Activated T-cell treated with anti-CD3 and anti-CD28 coated beads, Interleukin-2, amount 50 U/mL, for 4 hours (primary cell): Measurements from ENCODE around the gene SPOCK1. TPM values are rescaled to one million over a fixed set of nuclear protein-coding genes. Genes with fewer than 3 reads are reported as not detected.

Experiments
- ATAC-seq, 2 donors: fragments of 200-7000 bp; cut with Tn5 transposase; one replicate each; pipeline ENCODE4 v1.10.0; 2021
- DNase-seq: peaks from one replicate; pipeline ENCODE4 v3.0.0-alpha.2; 2020
- H3K27me3 Mint-ChIP-seq: one replicate; pipeline ENCODE4 v1.8.0; 2021; ENCODE audit warnings: low read depth, mixed read lengths
- H3K36me3 Mint-ChIP-seq: one replicate; pipeline ENCODE4 v1.8.0; 2022; ENCODE audit warnings: mixed read lengths; ENCODE audit not compliant: insufficient read depth
- H3K4me1 Mint-ChIP-seq: one replicate; pipeline ENCODE4 v1.8.0; 2021; ENCODE audit warnings: low read depth, mixed read lengths
- H3K4me3 Mint-ChIP-seq: one replicate; pipeline ENCODE4 v1.8.0; 2021; ENCODE audit warnings: mild to moderate bottlenecking, moderate library complexity, mixed read lengths
- H3K9me3 Mint-ChIP-seq: one replicate; pipeline ENCODE4 v1.8.0; 2021; ENCODE audit warnings: mixed read lengths
- total RNA-seq, 3 donors: library from RNA; stranded (reverse); gene quantifications; one replicate each; pipeline ENCODE4 v1.2.1, GENCODE V29; 2021

The SPOCK1 gene
- total RNA-seq, 3 donors from 2014 or later, result not detected

DNA sequence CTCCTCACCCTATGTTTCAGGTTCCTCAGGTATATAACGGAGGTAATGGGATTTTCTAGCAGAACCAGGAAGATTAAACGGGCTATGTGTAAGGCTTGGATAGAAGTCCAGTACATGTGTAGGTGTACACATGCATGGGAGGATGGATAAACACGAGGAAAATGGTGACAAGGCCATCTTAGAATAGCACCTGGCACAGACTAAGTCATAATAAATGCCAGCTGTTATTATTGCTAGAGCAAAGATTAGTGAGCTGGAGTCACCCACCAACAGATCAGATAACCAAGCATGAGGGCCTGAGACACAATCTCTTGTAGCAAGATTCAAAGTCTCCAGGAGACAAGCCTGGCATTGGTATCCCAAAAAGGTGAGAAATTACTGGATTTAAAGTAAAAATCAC, 21.1 kb downstream of the SPOCK1 start:
- no peak overlapping the region for H3K4me3 Mint-ChIP-seq
- no peak for ATAC-seq

DNA sequence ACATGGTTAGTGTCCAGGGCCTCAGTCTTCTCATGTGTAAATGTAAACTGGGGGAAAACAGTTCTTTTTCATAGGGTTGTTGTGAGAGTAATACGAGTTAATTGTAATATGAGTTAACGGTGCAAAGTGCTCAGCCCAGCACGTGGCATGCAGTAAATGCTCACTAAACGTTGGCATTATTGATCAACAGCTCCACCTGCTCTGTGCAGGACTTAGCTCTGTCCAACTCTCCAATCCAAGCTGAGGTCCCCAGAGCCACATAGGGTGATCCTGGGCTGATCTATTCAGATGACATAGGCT, 28.3 kb downstream of the SPOCK1 start:
- Mint-ChIP-seq H3K27me3 (peaks cover 8% of the 10 kb centered on the region), H3K4me1 (no peaks in the 10 kb centered on the region), H3K4me3 (no peak overlapping the region), H3K9me3 (no peaks in the 10 kb centered on the region), H3K36me3 (no peaks in the 10 kb centered on the region)
- DNase-seq (no peak), ATAC-seq (no peak)

More for the DNA sequence above, 21.1 kb downstream of the SPOCK1 start:
- Mint-ChIP-seq H3K4me1 (no peaks in the 10 kb centered on the region), H3K9me3 (no peaks in the 10 kb centered on the region), H3K27me3 (peaks cover 6% of the 10 kb centered on the region), H3K36me3 (no peaks in the 10 kb centered on the region)
- DNase-seq, result no peak

DNA sequence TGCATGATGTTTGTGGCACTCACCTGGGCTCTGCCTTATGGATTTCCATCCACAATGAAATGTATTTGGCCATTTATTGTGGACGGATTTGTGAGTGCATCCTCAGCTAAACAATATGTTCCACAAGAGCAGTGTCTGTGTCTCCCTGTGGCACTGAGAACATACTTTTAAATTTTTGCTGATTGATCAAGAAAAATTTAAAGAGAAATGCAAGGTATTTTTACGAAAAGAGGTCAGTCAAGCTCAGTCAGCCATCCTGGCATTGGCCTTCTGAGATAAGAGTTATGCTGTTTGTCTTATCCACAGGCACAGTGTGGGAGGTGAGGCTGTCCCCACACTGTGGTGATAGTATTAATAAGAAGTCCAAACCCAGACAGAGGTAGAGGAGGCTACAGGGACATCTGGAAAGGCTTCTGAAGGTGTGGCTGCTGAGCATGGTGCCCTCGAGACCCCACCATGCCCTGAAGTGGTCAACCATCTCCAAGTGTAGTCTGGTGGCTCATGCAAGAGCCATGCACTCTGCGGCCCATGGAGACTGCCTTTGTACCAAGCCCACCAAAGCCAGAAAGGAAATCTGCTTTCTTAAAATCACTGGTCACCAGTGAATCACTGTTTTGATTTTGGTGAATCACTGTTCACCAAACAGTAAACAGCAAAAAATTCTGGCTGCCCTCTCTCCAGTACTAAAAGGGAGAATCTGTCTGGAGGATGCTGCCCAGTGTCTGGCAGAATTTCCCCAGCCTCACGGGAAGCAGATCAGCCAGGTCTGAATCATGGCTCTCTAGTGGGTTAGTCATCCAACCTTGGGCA, 28.8 kb downstream of the SPOCK1 start:
- H3K4me1 Mint-ChIP-seq, result no peaks in the 10 kb centered on the region
- H3K36me3 Mint-ChIP-seq, result no peaks in the 10 kb centered on the region
- ATAC-seq, result no peak
- no peaks in the 10 kb centered on the region for H3K9me3 Mint-ChIP-seq
- no peak overlapping the region for H3K4me3 Mint-ChIP-seq
- DNase-seq, result no peak
- H3K27me3 Mint-ChIP-seq, result peaks cover 8% of the 10 kb centered on the region

DNA sequence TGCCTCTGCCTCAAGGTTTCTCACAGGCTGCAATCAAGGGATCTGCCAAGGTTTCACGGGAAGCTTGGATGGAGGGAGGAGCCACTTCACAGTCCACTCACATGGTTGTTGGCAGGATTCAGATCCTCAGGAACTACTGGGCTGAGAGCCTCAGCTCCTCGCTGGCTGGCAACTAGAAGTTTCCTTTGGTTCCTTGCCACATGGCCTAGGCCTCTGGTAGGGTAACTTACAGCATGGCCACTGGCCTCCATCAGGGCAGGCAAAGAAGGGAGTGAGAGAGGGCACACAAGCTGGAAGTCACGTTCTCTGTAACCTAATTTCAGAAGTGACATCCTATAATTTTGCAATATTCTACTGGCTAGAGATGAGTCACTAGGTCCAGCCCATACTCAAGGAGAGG, 32.2 kb downstream of the SPOCK1 start:
- no peak overlapping the region for H3K4me3 Mint-ChIP-seq
- H3K36me3 Mint-ChIP-seq, result no peaks in the 10 kb centered on the region
- ATAC-seq, result no peak
- no peaks in the 10 kb centered on the region for H3K9me3 Mint-ChIP-seq
- no peaks in the 10 kb centered on the region for H3K4me1 Mint-ChIP-seq
- no peak for DNase-seq
- H3K27me3 Mint-ChIP-seq, result peaks cover 7% of the 10 kb centered on the region

DNA sequence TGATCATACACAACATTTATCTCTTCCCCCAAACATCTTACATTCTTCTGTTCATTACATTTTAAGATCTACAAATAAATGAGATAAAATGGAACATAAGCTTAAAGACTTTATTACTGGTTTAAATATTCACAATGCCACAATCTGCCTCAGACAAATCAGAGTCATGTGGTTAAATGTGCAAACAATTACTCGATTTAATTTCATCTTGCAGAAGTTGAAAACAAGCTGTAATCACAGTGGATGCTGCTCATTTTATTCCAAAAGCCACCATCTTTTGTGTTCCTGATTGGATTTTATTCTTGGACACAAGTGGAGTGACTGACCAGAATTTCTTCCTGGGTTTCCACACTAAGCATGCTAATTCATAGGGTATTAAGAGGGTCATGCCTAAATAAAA, 33.2 kb downstream of the SPOCK1 start:
- Mint-ChIP-seq H3K4me3 (no peak overlapping the region), H3K4me1 (no peaks in the 10 kb centered on the region), H3K36me3 (no peaks in the 10 kb centered on the region), H3K9me3 (no peaks in the 10 kb centered on the region), H3K27me3 (peaks cover 9% of the 10 kb centered on the region)
- DNase-seq (no peak), ATAC-seq (no peak)

DNA sequence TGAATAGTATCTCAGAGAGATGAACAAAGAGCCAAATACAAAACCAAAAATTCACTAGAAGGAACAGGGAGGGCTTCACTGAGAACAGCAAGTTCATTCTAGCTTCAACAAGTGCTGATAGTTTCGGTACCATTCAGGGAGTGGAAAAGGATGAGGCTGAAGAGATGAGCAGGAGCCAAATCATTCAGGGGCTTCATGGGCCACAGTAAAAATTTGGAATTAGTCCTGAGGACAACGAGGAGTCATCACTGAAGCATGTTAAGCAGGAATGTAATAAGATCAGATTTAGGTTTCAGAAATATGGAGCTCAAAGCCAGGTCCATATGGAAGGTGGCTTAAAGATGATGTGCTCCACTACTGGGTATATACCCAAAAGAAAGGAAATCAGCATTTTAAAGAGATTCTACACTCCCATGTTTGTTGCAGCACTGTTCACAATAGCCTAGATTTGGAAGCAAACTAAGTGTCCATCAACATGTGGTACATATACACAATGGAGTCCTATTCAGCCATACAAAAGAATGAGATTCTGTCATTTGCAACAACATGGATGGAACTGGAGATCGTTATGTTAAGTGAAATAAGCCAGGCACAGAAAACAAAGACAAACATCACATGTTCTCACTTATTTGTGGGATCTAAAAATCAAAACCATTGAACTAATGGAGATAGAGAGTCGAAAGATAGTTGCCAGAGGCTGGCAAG, 36.2 kb downstream of the SPOCK1 start:
- Mint-ChIP-seq H3K4me3 (no peak overlapping the region), H3K9me3 (no peaks in the 10 kb centered on the region), H3K27me3 (peaks cover 8% of the 10 kb centered on the region), H3K36me3 (no peaks in the 10 kb centered on the region), H3K4me1 (no peaks in the 10 kb centered on the region)
- DNase-seq (no peak), ATAC-seq (no peak)

DNA sequence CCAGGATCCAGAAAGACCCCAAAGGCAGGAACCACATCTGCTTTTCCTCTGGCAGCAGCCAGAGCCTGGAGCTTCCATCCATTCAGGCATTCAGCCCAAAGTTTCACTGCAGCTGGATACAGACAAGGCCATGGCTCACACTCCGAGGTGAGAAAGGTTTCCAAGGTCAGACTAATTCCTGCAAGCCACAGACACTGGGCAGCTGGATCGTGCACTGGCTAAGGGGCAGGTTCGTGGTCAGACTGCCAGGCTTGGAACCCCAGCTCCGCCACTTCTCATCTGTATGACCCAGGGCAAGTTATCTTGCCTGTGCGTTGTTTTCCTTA, 36.9 kb downstream of the SPOCK1 start:
- Mint-ChIP-seq H3K36me3 (no peaks in the 10 kb centered on the region), H3K9me3 (no peaks in the 10 kb centered on the region), H3K4me3 (no peak overlapping the region), H3K27me3 (peaks cover 8% of the 10 kb centered on the region), H3K4me1 (no peaks in the 10 kb centered on the region)
- no peak for DNase-seq
- no peak for ATAC-seq

DNA sequence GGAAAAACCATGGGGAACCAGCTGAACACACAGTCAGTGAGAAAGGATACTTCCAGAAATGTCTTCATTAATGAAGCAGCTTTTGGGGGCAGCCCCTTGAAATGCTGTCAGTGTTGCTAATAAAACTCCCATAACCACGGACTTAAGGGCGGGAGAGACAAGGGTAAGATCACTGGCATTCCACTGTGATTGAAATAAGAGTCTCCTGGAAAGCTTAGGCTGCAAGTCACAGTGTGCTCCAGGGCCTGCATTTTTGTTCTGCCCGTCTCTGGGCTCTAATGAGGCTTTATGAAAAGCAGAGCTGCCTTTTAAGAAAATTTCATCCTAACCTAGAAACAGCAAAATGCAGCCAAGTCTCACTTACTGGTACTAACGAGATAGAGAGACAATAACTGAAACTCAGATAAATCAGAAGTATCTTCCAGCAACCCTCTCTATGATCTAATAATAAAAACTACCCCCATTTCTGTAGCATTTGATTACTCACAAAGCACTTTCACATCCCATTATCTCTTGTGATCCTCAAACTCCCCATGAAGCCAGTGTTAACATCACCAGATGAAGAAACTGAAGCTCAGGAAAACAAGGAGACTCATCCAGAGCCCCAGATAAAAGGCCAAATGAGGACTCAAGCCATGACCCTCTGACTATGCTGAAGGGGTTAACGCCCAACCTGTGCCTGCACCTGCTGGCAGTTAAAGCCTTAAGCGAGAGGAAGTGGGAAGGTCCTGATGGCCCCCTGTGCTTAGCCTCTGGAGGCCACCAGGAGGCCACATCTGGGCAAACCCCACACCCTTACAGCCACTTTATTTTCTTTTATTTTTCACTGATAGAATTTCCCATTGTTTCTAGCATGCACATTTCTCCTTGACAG, 37.5 kb downstream of the SPOCK1 start:
- H3K27me3 Mint-ChIP-seq, result peaks cover 12% of the 10 kb centered on the region
- no peak overlapping the region for H3K4me3 Mint-ChIP-seq
- H3K36me3 Mint-ChIP-seq, result no peaks in the 10 kb centered on the region
- ATAC-seq (no peak), DNase-seq (no peak)
- H3K4me1 Mint-ChIP-seq, result no peaks in the 10 kb centered on the region
- H3K9me3 Mint-ChIP-seq, result peaks cover 3% of the 10 kb centered on the region

DNA sequence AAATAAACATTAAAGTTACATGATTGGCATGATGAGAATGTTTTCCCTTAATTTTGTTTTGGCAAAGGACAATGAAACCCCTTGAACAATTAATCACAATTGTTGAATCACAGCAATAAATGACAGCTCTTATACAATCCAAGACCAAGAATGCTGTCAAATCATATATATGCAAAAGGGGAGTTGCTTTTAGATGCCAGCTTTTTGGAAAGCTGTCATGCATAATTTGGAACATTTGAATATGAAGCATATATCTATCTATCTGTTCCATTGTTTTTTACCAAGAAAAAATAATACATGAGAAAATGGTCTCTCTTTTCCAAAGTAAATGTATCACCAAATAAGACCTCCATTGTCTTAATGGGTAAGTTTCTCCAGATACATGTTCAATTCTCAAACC, 44.5 kb downstream of the SPOCK1 start:
- Mint-ChIP-seq H3K36me3 (no peaks in the 10 kb centered on the region), H3K9me3 (peaks cover 3% of the 10 kb centered on the region), H3K4me3 (no peak overlapping the region), H3K4me1 (no peaks in the 10 kb centered on the region), H3K27me3 (peaks cover 7% of the 10 kb centered on the region)
- ATAC-seq, result no peak
- DNase-seq, result no peak

DNA sequence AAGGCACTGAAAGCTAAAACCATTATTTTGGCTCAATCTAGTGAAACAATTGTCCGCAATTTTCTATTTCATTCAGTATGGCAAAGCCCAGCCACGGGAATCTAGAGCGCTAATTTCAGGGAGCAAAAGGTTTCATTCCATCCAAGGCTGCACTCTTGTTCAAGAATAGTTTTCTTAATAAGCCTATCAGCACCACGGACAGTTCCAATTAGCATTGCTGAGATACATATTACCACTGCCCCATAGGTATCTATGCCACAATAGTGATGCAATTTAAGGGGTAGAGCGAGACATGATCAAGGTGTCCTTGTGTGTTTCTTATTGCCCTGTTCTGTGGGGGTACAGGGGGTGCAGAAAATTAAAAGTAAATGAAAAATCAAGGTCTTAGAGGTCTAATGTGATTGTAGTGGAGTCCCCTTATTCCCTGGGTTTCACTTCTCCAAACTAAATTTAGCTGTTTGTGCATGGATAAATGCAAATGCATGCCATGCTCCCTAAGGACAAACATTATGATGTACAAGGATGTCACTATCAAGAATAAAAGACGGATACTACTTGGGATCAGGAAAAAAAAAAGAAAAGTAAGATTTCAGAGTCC, 45.5 kb downstream of the SPOCK1 start:
- ATAC-seq (no peak), DNase-seq (no peak)
- peaks cover 7% of the 10 kb centered on the region for H3K27me3 Mint-ChIP-seq
- peaks cover 3% of the 10 kb centered on the region for H3K9me3 Mint-ChIP-seq
- no peaks in the 10 kb centered on the region for H3K4me1 Mint-ChIP-seq
- H3K4me3 Mint-ChIP-seq, result no peak overlapping the region
- H3K36me3 Mint-ChIP-seq, result no peaks in the 10 kb centered on the region

DNA sequence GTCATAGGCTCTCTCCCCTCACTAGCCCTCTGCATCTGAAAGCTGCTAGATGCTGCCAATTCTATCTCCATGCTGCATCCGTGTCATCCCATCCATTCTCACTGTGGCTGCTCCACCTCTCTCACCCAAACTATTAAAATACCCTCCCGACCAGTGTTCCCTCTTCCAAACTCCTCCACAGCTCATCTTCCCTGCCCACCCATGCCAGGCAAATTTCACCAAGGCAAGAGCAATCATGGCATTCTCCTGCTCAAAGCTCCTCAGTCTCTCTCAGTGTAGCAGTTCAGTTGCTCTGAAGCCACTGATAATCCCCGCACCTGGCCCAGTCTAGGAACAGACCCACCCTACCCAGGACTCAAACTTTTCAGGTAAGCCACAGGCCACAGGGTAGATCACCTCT, 48.4 kb downstream of the SPOCK1 start:
- no peaks in the 10 kb centered on the region for H3K4me1 Mint-ChIP-seq
- H3K27me3 Mint-ChIP-seq, result peaks cover 3% of the 10 kb centered on the region
- H3K9me3 Mint-ChIP-seq, result no peaks in the 10 kb centered on the region
- DNase-seq, result no peak
- no peak for ATAC-seq
- H3K36me3 Mint-ChIP-seq, result no peaks in the 10 kb centered on the region
- H3K4me3 Mint-ChIP-seq, result no peak overlapping the region

DNA sequence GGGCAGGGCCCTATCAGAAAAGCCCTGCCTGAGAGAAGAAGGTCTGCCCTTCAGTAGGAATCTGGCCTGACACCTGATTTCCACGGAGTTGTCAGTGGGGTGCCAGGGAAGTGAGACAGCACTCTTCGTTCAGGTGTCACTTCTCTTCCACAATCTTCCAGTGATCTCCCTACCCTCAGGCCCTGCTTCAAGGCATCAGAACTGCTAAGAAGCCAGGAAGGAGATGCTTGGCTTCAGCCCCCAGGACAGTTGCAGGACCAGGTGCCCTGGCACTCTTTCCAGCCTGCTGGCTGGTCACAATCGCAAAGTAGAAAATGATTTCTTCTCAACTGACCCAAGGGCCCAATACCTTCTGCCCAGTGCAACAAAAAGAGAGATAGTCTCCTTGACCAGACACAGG, 50.3 kb downstream of the SPOCK1 start:
- DNase-seq (no peak), ATAC-seq (no peak)
- H3K4me1 Mint-ChIP-seq, result no peaks in the 10 kb centered on the region
- H3K9me3 Mint-ChIP-seq, result no peaks in the 10 kb centered on the region
- H3K27me3 Mint-ChIP-seq, result no peaks in the 10 kb centered on the region
- H3K36me3 Mint-ChIP-seq, result no peaks in the 10 kb centered on the region
- no peak overlapping the region for H3K4me3 Mint-ChIP-seq

DNA sequence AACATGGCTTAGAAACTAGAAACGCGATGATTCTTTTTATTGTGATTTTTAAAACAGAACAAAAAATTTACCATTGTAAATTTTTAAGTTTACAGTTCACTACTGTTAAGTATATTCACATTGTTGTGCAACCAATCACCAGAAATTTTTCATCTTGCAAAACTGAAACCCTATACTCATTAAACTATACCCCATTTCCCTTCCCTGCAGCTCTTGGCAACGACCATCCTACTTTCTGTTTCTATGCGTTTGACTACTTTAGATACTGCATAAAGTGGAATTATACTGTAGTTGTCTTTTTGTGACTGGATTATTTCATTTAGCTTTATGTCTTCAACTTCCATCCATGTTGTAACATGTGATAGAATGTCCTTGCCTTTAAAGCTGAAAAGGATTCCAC, 52.5 kb downstream of the SPOCK1 start:
- H3K36me3 Mint-ChIP-seq, result no peaks in the 10 kb centered on the region
- H3K27me3 Mint-ChIP-seq, result no peaks in the 10 kb centered on the region
- no peaks in the 10 kb centered on the region for H3K4me1 Mint-ChIP-seq
- ATAC-seq (no peak), DNase-seq (no peak)
- no peaks in the 10 kb centered on the region for H3K9me3 Mint-ChIP-seq
- H3K4me3 Mint-ChIP-seq, result no peak overlapping the region

DNA sequence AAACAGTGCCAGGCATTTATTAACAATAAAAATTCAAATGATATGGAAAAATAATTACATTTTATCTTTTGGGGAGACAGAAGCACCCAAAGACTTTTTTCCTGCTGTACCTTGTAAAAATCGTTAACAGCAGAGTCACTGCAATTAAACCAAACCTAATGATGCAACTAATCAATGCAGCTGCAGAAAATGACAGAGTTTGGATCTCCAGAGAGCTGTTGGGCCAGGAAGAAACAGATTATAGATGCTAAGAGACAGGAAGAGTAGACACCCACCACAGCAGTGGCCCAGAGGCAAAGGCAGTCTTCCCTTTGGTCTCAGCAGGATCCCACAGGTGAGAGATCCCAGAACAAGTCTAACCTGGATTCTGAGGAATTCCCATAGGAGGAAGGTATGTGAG, 53.0 kb downstream of the SPOCK1 start:
- DNase-seq (no peak), ATAC-seq (no peak)
- Mint-ChIP-seq H3K27me3 (no peaks in the 10 kb centered on the region), H3K4me1 (no peaks in the 10 kb centered on the region), H3K9me3 (no peaks in the 10 kb centered on the region), H3K36me3 (no peaks in the 10 kb centered on the region), H3K4me3 (no peak overlapping the region)
